ENCODE data around the gene INVS. TPM values are rescaled to one million over a fixed set of nuclear protein-coding genes. Genes with fewer than 3 reads are reported as not detected.

Gene INVS
- total and polyA plus RNA-seq, 2 donors (not counting 3 experiments of a cell fraction or from before 2014, with no cell fraction given), result 8.5 to 17.9 TPM

DNA sequence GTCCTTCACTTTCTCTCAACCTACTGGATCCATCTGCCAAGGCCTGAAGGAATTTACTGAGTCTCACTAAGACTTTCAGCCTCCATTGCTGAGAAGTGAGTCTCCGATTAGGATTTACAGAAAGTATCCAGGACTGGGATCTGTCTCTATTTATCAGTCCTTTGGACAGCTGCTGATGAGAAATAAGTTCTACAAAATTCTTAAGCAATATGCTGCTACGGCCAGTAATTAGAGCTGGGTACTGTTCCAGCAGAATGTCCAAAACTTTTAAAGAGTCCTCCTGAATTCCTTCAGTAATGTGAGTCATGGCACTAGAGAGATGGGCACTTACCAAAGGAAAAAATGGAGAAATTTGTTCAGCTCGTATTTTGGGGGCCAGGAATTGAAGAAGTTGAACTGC, 247.8 kb downstream of the INVS start:
- dilution Hi-C loops (cut with MboI; ENCODE audit: extremely low pct_ligation_motif_present, low sequenced_read_pairs) (loop anchor here (25.0 kb wide), 1 partner anchor 90 kb away; the partner anchor contains the start of gene MSANTD3), intact Hi-C loops (cut with micrococcal nuclease) (no loop called here)
- Histone ChIP-seq H3K9me3 (replicated peaks; ENCODE audit: control insufficient read depth, insufficient read depth, low read length) (no peaks in the 10 kb centered on the region), H3K27me3 (ENCODE audit: control insufficient read depth in 2 of 2, insufficient read depth in 2 of 2, low read length in 2 of 2) (no peaks in the 10 kb centered on the region), H2AFZ (ENCODE audit: low read depth, low read length) (no peak overlapping the region), H3K79me2 (ENCODE audit: control insufficient read depth, insufficient read depth, low read length) (peaks cover 87% of the 10 kb centered on the region), H3K27ac (ENCODE audit: insufficient read depth, low read depth, low read length) (no peak overlapping the region), H3K4me3 (replicated peaks in 1 of 3; ENCODE audit: insufficient read depth in 1 of 3, low read depth in 1 of 3, low read length in 3 of 3) (no peak overlapping the region), H3K36me3 (ENCODE audit: control insufficient read depth in 2 of 2, extremely low read depth in 1 of 2, insufficient read depth in 2 of 2, low read length in 2 of 2) (peaks cover 4 to 14% of the 10 kb centered on the region in 2 experiments), H4K20me1 (replicated peaks; ENCODE audit: control insufficient read depth, extremely low read depth, insufficient read depth, low read length) (peaks cover 2% of the 10 kb centered on the region), H3K4me1 (ENCODE audit: control insufficient read depth, extremely low read depth, insufficient read depth, low read length) (peaks cover 4% of the 10 kb centered on the region), H3K9me1 (replicated peaks; ENCODE audit: control insufficient read depth, extremely low read depth, insufficient read depth, low read length) (no peaks in the 10 kb centered on the region), H3K4me2 (ENCODE audit: insufficient read depth, low read length) (no peak overlapping the region), H3K9ac (replicated peaks; ENCODE audit: extremely low read depth, insufficient read depth, low read length) (no peak overlapping the region)
- ChIA-PET POLR2A (no interaction called here), CTCF (interaction anchor here (1.9 kb wide), 1 partner anchor 10 kb away, joined by 5 read pairs; no protein-coding TSS in a partner anchor)
- TF ChIP-seq, protein P1, sequence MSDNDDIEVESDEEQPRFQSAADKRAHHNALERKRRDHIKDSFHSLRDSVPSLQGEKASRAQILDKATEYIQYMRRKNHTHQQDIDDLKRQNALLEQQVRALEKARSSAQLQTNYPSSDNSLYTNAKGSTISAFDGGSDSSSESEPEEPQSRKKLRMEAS (IDR thresholded peaks at IDR 0.05; ENCODE audit: insufficient read depth, insufficient read length), result no peak
- TF ChIP-seq EZH2 (IDR thresholded peaks at IDR 0.05; ENCODE audit: borderline replicate concordance, low read depth, low read length, severe bottlenecking), result no peak
- no peak for TF ChIP-seq JUN (IDR thresholded peaks at IDR 0.05; ENCODE audit: borderline replicate concordance, insufficient read depth, insufficient read length, low read depth)
- TF ChIP-seq POLR2AphosphoS5 (IDR thresholded peaks at IDR 0.05; ENCODE audit: insufficient read depth, low read depth, low read length), result no peak
- no peak for TF ChIP-seq MYC (IDR thresholded peaks at IDR 0.05; ENCODE audit: low read depth, low read length)
- TF ChIP-seq, protein P2, sequence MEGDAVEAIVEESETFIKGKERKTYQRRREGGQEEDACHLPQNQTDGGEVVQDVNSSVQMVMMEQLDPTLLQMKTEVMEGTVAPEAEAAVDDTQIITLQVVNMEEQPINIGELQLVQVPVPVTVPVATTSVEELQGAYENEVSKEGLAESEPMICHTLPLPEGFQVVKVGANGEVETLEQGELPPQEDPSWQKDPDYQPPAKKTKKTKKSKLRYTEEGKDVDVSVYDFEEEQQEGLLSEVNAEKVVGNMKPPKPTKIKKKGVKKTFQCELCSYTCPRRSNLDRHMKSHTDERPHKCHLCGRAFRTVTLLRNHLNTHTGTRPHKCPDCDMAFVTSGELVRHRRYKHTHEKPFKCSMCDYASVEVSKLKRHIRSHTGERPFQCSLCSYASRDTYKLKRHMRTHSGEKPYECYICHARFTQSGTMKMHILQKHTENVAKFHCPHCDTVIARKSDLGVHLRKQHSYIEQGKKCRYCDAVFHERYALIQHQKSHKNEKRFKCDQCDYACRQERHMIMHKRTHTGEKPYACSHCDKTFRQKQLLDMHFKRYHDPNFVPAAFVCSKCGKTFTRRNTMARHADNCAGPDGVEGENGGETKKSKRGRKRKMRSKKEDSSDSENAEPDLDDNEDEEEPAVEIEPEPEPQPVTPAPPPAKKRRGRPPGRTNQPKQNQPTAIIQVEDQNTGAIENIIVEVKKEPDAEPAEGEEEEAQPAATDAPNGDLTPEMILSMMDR (IDR thresholded peaks at IDR 0.05; ENCODE audit: extremely low read depth in 1 of 2, insufficient read depth in 1 of 2, low read depth in 1 of 2, low read length in 2 of 2), result no peak
- TF ChIP-seq GATA2 (IDR thresholded peaks at IDR 0.05; ENCODE audit: insufficient read depth, insufficient read length, low read depth, low read length), result no peak
- TF ChIP-seq POLR2A (IDR thresholded peaks at IDR 0.05; ENCODE audit: low read depth, low read length), result no peak
- TF ChIP-seq FOS (IDR thresholded peaks at IDR 0.05; ENCODE audit: borderline replicate concordance, insufficient read depth, low read length), result no peak
- FAIRE-seq (no peak), DNase-seq (ENCODE audit: low read depth, low spot score) (no peak)
- no TSS peak for BruUV-seq (replicated peaks)
